ENCODE data around the gene KCNMB2. TPM values are rescaled to one million over a fixed set of nuclear protein-coding genes. Genes with fewer than 3 reads are reported as not detected.
A peak's percentile ranks its signal among the peaks of the same experiment; 100 is the strongest.

Gene KCNMB2
- total and polyA plus RNA-seq, 8 donors: 0.69 to 38.0 (median 2.3) TPM

DNA sequence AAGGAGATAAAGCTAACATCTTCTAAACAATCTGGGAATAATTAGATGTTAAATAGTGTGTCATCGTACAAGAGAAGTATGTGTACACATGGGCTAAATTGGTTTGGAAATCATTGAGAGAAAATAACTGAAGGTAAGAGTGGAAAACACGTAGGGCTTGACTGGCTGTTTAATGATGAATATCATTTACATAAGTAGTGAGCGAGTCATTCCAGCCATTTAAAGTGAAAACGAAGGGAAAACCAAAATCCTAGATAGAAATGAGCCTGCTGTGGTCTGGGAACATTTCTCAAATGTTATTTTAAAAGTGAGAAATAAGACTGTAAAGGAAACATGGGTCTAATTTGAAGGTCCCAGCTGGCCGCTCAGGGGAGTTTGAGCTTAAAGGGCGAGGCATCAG, 41.9 kb upstream of the KCNMB2 start:
- Histone ChIP-seq H3K27me3 (no peaks in the 10 kb centered on the region), H3K4me1 (no peaks in the 10 kb centered on the region), H3K36me3 (no peaks in the 10 kb centered on the region), H3K27ac (no peak overlapping the region), H3K9me3 (no peaks in the 10 kb centered on the region), H3K4me3 (no peak overlapping the region)
- no peak for DNase-seq
- TF ChIP-seq, protein P1, sequence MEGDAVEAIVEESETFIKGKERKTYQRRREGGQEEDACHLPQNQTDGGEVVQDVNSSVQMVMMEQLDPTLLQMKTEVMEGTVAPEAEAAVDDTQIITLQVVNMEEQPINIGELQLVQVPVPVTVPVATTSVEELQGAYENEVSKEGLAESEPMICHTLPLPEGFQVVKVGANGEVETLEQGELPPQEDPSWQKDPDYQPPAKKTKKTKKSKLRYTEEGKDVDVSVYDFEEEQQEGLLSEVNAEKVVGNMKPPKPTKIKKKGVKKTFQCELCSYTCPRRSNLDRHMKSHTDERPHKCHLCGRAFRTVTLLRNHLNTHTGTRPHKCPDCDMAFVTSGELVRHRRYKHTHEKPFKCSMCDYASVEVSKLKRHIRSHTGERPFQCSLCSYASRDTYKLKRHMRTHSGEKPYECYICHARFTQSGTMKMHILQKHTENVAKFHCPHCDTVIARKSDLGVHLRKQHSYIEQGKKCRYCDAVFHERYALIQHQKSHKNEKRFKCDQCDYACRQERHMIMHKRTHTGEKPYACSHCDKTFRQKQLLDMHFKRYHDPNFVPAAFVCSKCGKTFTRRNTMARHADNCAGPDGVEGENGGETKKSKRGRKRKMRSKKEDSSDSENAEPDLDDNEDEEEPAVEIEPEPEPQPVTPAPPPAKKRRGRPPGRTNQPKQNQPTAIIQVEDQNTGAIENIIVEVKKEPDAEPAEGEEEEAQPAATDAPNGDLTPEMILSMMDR (IDR thresholded peaks at IDR 0.05): no peak
- no peak for FAIRE-seq
- ATAC-seq: no peak
- intact Hi-C loops (cut with DNase I): no loop called here
- WGBS, 2 donors: 67 to 76% methylated on average over 6 of the region's 6 CpGs

DNA sequence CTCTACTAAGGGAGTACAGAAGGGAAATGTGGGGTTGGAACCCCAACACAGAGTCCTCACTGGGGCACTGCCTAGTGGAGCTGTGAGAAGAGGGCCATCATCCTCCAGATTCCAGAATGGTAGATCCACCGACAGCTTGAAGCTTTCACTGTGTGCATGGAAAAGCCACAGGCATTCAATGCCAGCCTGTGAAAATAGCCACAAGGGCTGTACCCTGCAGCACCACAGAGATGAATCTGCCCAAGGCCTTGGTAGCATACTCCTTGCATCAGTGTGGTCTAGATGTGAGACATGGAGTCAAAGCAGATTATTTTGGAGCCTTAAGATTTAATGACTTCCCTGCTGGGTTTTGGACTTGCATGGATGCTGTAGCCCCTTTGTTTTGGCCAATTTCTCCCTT, 39.3 kb upstream of the KCNMB2 start:
- no peak for ATAC-seq
- Histone ChIP-seq H3K27me3 (no peaks in the 10 kb centered on the region), H3K4me1 (no peaks in the 10 kb centered on the region), H3K27ac (no peak overlapping the region), H3K9me3 (no peaks in the 10 kb centered on the region), H3K4me3 (no peak overlapping the region), H3K36me3 (no peaks in the 10 kb centered on the region)
- no peak for DNase-seq
- WGBS, 2 donors: 97 to 100% methylated on average over 1 of the region's 1 CpG
- intact Hi-C loops (cut with DNase I): no loop called here
- no peak for FAIRE-seq
- TF ChIP-seq, protein P1 (IDR thresholded peaks at IDR 0.05): no peak

DNA sequence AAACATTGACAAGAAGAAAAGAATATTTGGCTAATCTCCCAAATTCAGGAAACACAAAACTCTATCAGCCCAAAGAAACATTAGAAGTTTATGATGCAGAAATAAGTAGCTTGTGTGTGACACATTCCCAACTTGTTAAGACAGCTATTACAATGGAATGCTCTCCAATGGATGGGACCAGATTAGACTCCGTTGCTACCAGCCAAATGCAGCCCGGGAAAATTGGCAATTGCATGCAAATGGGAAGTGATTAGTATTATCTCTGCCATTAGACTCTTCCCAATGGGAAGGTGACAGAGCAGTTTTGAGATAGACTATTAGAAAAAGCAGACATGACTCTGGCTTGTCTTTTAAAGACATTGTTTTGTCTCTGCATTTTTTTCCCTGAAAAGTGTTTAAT, 37.4 kb upstream of the KCNMB2 start:
- DNase-seq (no peak), FAIRE-seq (no peak), ATAC-seq (no peak)
- Histone ChIP-seq H3K27ac (no peak overlapping the region), H3K9me3 (no peaks in the 10 kb centered on the region), H3K36me3 (no peaks in the 10 kb centered on the region), H3K4me1 (peaks cover 0 to 3% (median 0%) of the 10 kb centered on the region in 3 donors), H3K4me3 (no peak overlapping the region), H3K27me3 (no peaks in the 10 kb centered on the region)
- TF ChIP-seq, protein P1 (IDR thresholded peaks at IDR 0.05): no peak
- intact Hi-C loops (cut with DNase I): no loop called here
- 49 to 54% methylated on average over 2 of the region's 2 CpGs for WGBS, 2 donors

DNA sequence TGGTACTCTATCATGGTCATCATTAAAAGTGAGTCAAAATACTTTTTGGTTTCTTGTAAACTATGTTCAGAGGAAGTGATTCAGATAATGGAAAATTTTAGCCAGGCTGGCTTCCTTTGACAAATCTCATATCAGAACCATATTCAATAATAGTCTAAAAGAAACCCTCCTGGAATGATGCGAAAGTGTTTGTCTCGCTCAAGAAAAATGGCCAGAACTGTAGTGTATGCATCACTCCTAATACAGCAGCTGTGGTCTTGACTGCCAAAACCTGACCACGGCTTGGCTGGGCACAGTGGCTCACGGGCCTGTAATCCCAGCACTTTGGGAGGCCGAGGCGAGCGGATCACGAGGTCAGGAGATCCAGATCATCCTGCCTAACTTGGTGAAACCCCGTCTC, 35.6 kb upstream of the KCNMB2 start:
- H3K9me3 ChIP-seq: no peaks in the 10 kb centered on the region
- TF ChIP-seq, protein P1 (IDR thresholded peaks at IDR 0.05): no peak
- H3K4me3 ChIP-seq: no peak overlapping the region
- no peak for DNase-seq
- FAIRE-seq: no peak
- H3K27me3 ChIP-seq: no peaks in the 10 kb centered on the region
- no peaks in the 10 kb centered on the region for H3K36me3 ChIP-seq
- no peak overlapping the region for H3K27ac ChIP-seq
- no peak for ATAC-seq
- 95 to 97% methylated on average over 9 of the region's 9 CpGs for WGBS, 2 donors
- H3K4me1 ChIP-seq: peaks cover 6 to 15% (median 13%) of the 10 kb centered on the region in 3 donors
- intact Hi-C loops (cut with DNase I): no loop called here

DNA sequence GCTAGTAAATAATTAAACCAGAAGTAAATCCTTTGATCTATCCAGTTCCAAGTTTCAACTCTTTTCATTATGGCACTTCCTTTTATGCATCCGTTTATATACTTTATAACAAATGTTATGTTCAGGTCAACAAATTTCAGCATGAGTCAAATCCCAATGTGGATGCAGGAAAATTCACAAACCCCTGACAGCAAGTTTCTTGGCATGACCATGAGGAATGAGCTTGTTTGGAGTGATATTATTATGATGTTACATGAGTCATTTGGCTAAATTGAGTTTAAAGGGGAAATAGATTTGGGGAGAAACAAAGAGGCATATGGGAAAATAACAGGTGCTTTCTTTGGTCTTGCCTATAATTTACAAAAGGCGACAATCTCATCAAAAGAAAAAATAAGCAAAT, 32.1 kb upstream of the KCNMB2 start:
- Histone ChIP-seq H3K36me3 (no peaks in the 10 kb centered on the region), H3K9me3 (no peaks in the 10 kb centered on the region), H3K4me1 (peaks cover 16 to 38% (median 36%) of the 10 kb centered on the region in 3 donors), H3K27me3 (no peaks in the 10 kb centered on the region), H3K4me3 (no peak overlapping the region), H3K27ac (peak overlapping the region in 2 of 4 donors; percentile 65 to 72)
- intact Hi-C loops (cut with DNase I): no loop called here
- DNase-seq (peak in 1 of 6 donors; percentile 26), ATAC-seq (peak; percentile 26 to 57 (median 49)), FAIRE-seq (peak; percentile 5)
- TF ChIP-seq, protein P1 (IDR thresholded peaks at IDR 0.05): no peak
- WGBS, 2 donors: 19 to 29% methylated on average over 2 of the region's 2 CpGs
